ENCODE measurements around the gene GPR143.

DNA sequence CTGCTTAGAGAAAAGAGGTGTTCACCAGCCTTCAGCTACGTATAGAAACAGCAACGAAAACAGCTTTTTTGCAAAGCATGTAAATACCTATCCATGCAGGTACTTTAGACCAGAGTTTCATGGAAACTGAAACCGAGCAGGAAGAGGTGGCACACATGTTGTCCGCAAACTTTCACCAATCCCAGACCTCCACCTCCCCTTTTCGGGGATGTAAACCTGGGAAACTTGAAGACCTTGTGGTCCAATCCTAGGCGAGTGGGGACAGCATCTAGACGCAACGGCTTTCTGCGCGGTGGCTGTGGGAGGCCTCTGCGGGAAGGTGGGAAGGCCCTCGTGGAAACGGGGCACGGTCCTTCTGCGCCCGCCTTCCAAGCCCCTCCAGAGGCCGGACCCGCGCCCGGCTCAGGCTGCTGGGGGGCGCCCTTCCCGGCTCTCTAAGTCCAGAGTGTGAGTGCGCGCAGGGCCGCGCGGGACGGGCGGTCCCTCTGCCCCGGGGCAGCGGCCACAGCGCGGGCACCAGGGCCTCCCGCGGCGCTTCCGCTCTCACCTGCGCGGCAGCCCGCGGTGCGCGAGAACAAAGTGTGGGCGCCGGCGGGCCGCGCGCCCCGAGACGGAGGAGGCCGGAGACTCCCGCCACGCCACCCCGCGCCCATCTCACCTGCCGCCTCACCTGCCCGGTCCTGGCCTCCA, 19.8 kb upstream of the GPR143 start:
- TF ChIP-seq, protein P1, sequence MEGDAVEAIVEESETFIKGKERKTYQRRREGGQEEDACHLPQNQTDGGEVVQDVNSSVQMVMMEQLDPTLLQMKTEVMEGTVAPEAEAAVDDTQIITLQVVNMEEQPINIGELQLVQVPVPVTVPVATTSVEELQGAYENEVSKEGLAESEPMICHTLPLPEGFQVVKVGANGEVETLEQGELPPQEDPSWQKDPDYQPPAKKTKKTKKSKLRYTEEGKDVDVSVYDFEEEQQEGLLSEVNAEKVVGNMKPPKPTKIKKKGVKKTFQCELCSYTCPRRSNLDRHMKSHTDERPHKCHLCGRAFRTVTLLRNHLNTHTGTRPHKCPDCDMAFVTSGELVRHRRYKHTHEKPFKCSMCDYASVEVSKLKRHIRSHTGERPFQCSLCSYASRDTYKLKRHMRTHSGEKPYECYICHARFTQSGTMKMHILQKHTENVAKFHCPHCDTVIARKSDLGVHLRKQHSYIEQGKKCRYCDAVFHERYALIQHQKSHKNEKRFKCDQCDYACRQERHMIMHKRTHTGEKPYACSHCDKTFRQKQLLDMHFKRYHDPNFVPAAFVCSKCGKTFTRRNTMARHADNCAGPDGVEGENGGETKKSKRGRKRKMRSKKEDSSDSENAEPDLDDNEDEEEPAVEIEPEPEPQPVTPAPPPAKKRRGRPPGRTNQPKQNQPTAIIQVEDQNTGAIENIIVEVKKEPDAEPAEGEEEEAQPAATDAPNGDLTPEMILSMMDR (IDR thresholded peaks at IDR 0.05; ENCODE audit: low read depth, low read length, missing input control): no peak
- TF ChIP-seq, protein P2, sequence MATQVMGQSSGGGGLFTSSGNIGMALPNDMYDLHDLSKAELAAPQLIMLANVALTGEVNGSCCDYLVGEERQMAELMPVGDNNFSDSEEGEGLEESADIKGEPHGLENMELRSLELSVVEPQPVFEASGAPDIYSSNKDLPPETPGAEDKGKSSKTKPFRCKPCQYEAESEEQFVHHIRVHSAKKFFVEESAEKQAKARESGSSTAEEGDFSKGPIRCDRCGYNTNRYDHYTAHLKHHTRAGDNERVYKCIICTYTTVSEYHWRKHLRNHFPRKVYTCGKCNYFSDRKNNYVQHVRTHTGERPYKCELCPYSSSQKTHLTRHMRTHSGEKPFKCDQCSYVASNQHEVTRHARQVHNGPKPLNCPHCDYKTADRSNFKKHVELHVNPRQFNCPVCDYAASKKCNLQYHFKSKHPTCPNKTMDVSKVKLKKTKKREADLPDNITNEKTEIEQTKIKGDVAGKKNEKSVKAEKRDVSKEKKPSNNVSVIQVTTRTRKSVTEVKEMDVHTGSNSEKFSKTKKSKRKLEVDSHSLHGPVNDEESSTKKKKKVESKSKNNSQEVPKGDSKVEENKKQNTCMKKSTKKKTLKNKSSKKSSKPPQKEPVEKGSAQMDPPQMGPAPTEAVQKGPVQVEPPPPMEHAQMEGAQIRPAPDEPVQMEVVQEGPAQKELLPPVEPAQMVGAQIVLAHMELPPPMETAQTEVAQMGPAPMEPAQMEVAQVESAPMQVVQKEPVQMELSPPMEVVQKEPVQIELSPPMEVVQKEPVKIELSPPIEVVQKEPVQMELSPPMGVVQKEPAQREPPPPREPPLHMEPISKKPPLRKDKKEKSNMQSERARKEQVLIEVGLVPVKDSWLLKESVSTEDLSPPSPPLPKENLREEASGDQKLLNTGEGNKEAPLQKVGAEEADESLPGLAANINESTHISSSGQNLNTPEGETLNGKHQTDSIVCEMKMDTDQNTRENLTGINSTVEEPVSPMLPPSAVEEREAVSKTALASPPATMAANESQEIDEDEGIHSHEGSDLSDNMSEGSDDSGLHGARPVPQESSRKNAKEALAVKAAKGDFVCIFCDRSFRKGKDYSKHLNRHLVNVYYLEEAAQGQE (IDR thresholded peaks at IDR 0.05): no peak
- no peak for TF ChIP-seq TAF1 (conservative IDR thresholded peaks at IDR 0.05)
- no peak for TF ChIP-seq EGR1 (IDR thresholded peaks at IDR 0.05; ENCODE audit: low read depth in 2 of 2)
- TF ChIP-seq NR2F2 (IDR thresholded peaks at IDR 0.05): no peak
- TF ChIP-seq, protein P3, sequence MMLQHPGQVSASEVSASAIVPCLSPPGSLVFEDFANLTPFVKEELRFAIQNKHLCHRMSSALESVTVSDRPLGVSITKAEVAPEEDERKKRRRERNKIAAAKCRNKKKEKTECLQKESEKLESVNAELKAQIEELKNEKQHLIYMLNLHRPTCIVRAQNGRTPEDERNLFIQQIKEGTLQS (IDR thresholded peaks at IDR 0.05): no peak
- no peak for TF ChIP-seq RXRA (IDR thresholded peaks at IDR 0.05)
- no peak for TF ChIP-seq YY1 (IDR thresholded peaks at IDR 0.05)
- no peak for TF ChIP-seq RAD21 (IDR thresholded peaks at IDR 0.05)
